ENCODE results near the gene ATP2B3. TPM values are rescaled to one million over a fixed set of nuclear protein-coding genes. Genes with fewer than 3 reads are reported as not detected.

The ATP2B3 gene
- polyA plus RNA-seq, 1 donor (not counting 4 experiments of a cell fraction or from before 2014, with no cell fraction given): not detected

GRCh38 chrX:153537526-153538295 is 20.3 kb downstream of the ATP2B3 start:
- Histone ChIP-seq H3K9ac (ENCODE audit: control insufficient read depth, extremely low read depth, insufficient read depth, low read length) (no peak overlapping the region), H3K4me2 (ENCODE audit: control insufficient read depth, extremely low read depth, insufficient read depth, low read depth, low read length) (no peak overlapping the region), H3K79me2 (ENCODE audit: control insufficient read depth, insufficient read depth, low read length) (no peaks in the 10 kb centered on the region), H3K4me3 (ENCODE audit: control insufficient read depth in 2 of 3, extremely low read depth in 1 of 3, insufficient read depth in 2 of 3, low read depth in 1 of 3, low read length in 3 of 3) (no peak overlapping the region), H4K20me1 (ENCODE audit: control insufficient read depth, extremely low read depth, insufficient read depth, low read length) (no peaks in the 10 kb centered on the region), H3K9me1 (ENCODE audit: control insufficient read depth, extremely low read depth, insufficient read depth, low read length) (no peaks in the 10 kb centered on the region), H3K36me3 (ENCODE audit: control insufficient read depth in 2 of 2, extremely low read depth in 1 of 2, insufficient read depth in 2 of 2, low read length in 2 of 2) (no peaks in the 10 kb centered on the region), H3K27me3 (ENCODE audit: control insufficient read depth, extremely low read depth, insufficient read depth, low read length) (peaks cover 5% of the 10 kb centered on the region), H2AFZ (ENCODE audit: control insufficient read depth, low read length) (no peak overlapping the region), H3K27ac (ENCODE audit: control insufficient read depth, insufficient read depth, low read length) (no peak overlapping the region), H3K9me3 (ENCODE audit: control insufficient read depth, low read depth, low read length) (peaks cover 3% of the 10 kb centered on the region), H3K4me1 (ENCODE audit: control insufficient read depth, extremely low read depth, insufficient read depth, low read length) (no peaks in the 10 kb centered on the region)
- DNase-seq (ENCODE audit: low read depth, low spot score) (no peak), FAIRE-seq (no peak)
- dilution Hi-C loops (cut with MboI; ENCODE audit: extremely low pct_ligation_motif_present, low sequenced_read_pairs): no loop called here
- TF ChIP-seq CTCF (optimal IDR thresholded peaks at IDR 0.05 in 1 of 3, IDR thresholded peaks at IDR 0.05 in 1 of 3, conservative IDR thresholded peaks at IDR 0.05 in 1 of 3; ENCODE audit: extremely low read depth in 1 of 3, insufficient read depth in 2 of 3, low read length in 3 of 3) (no peak), EZH2 (IDR thresholded peaks at IDR 0.05; ENCODE audit: low read length) (no peak)

GRCh38 chrX:153538424-153538823 is 21.0 kb downstream of the ATP2B3 start:
- Histone ChIP-seq H3K27me3 (ENCODE audit: control insufficient read depth, extremely low read depth, insufficient read depth, low read length) (peaks cover 5% of the 10 kb centered on the region), H3K4me1 (ENCODE audit: control insufficient read depth, extremely low read depth, insufficient read depth, low read length) (no peaks in the 10 kb centered on the region), H4K20me1 (ENCODE audit: control insufficient read depth, extremely low read depth, insufficient read depth, low read length) (no peaks in the 10 kb centered on the region), H3K27ac (ENCODE audit: control insufficient read depth, insufficient read depth, low read length) (no peak overlapping the region), H3K36me3 (ENCODE audit: control insufficient read depth in 2 of 2, extremely low read depth in 1 of 2, insufficient read depth in 2 of 2, low read length in 2 of 2) (no peaks in the 10 kb centered on the region), H3K4me3 (ENCODE audit: control insufficient read depth in 2 of 3, extremely low read depth in 1 of 3, insufficient read depth in 2 of 3, low read depth in 1 of 3, low read length in 3 of 3) (no peak overlapping the region), H3K9ac (ENCODE audit: control insufficient read depth, extremely low read depth, insufficient read depth, low read length) (no peak overlapping the region), H3K4me2 (ENCODE audit: control insufficient read depth, extremely low read depth, insufficient read depth, low read depth, low read length) (no peak overlapping the region), H3K9me3 (ENCODE audit: control insufficient read depth, low read depth, low read length) (peaks cover 3% of the 10 kb centered on the region), H2AFZ (ENCODE audit: control insufficient read depth, low read length) (no peak overlapping the region), H3K9me1 (ENCODE audit: control insufficient read depth, extremely low read depth, insufficient read depth, low read length) (no peaks in the 10 kb centered on the region), H3K79me2 (ENCODE audit: control insufficient read depth, insufficient read depth, low read length) (no peaks in the 10 kb centered on the region)
- DNase-seq (ENCODE audit: low read depth, low spot score) (no peak), FAIRE-seq (no peak)
- TF ChIP-seq EZH2 (IDR thresholded peaks at IDR 0.05; ENCODE audit: low read length) (no peak), CTCF (optimal IDR thresholded peaks at IDR 0.05 in 1 of 3, IDR thresholded peaks at IDR 0.05 in 1 of 3, conservative IDR thresholded peaks at IDR 0.05 in 1 of 3; ENCODE audit: extremely low read depth in 1 of 3, insufficient read depth in 2 of 3, low read length in 3 of 3) (no peak)
- dilution Hi-C loops (cut with MboI; ENCODE audit: extremely low pct_ligation_motif_present, low sequenced_read_pairs): no loop called here

Data from keratinocyte (primary cell).